GM18519 (cell line): ENCODE data around the gene PHF11.
"Not testable (repeated sequence)": the region's sequence is repeated elsewhere in the genome, so short reads cannot be mapped to it uniquely, and the experiment has no call there.

Experiments used
- ATAC-seq: cut with Tn5 transposase; IDR thresholded peaks from one replicate; pipeline ENCODE4 v1.9.1; 2021; ENCODE audit warnings: mild to moderate bottlenecking, moderate library complexity; ENCODE audit not compliant: unreplicated experiment, low FRiP score

Gene PHF11

DNA sequence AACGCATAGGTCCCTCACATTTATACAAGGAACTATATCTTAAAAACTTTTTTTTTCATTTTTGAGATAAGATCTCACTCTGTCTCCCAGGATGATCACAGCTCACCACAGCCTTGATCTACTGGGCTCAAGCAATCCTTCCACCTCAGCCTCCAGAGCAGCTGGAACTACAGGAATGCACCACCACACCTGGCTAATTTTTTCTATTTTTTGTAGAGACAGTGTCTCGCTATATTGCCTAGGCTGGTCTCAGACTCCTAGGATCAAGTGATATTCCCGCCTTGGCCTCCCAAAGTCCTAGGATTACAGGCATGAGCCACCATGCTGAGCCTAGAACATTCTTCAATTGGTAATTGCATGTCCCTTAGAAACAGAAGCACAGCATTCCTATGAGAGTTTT is 47.9 kb downstream of the PHF11 start:
- no peak for ATAC-seq

DNA sequence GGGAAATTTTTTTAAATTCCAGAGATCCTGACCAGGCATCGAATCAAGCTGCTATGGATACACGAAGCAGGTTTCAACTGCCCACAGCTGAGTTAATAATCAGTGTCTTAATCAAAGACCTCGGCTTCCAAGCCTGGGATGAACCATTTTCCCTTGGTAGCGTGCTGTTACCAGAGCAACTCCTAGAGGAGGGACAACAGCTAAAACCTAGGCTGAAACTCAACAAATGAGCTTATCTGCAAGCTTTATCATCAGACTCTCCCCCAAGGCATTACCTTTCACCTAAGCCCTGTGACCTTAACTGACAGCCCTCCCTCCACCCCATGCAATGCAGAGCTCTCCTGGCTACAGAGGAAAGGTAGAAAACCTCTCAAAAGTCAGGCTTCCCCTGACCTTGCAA is 49.9 kb downstream of the PHF11 start:
- ATAC-seq: no peak

DNA sequence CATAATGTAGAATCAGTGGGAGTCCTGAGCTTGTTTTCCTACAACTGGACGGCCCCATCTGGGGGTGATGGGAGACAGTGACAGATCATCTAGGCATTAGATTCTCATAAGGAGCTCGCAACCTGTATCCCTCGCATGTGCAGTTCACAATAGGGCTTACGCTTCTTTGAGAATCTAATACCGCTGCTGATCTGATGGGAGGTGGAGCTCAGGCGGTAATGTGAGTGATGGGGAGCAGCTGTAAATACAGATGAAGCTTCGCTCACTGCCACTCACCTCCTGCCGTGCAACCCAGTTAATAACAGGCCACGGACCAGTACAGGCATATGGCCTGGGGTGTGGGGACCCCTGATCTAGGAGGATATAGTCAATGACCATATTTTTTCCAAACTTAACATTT is 50.8 kb downstream of the PHF11 start:
- ATAC-seq: no peak

DNA sequence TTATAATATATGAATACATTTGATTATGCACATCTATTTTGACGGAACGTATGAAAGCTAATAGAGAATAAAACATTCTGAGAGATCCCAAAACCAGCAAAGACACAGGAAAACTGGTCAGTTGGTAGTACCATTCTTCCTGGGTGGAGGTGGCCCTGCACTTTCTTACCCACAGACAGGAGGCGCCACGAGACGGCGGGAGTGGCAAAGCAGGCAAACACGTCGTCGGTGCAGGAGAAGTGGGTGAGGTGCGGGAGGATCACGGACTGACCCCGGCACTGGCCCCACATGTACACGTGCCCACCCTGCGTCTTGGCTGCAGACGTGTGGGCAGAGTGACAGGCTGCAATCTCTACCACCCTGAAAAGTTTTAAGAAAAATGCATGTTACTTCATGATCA is 53.5 kb downstream of the PHF11 start:
- no peak for ATAC-seq

- ATAC-seq: no peak
Observed at GRCh38 chr13:49550942-49551644, 55.3 kb downstream of the PHF11 start.

DNA sequence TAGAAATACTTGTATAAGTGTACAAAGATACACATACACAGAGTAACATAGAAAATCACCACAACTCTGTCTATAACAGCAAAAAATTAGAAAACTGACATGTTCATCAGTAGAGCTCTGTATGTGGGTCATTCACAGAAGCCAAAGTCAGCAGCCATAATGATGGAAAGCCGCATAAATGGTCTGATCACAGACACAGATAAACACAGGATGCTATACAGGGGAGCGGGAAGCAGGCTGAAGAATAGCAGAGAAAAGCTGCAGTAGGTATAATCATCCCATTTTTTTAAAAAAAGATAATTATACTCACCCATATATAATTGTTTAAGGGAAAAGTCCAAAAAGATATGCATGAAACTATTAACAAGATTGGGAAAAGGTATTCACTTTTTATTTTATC is 58.1 kb downstream of the PHF11 start:
- ATAC-seq: no peak

- no peak for ATAC-seq
Observed at GRCh38 chr13:49554387-49554786, 58.6 kb downstream of the PHF11 start.

DNA sequence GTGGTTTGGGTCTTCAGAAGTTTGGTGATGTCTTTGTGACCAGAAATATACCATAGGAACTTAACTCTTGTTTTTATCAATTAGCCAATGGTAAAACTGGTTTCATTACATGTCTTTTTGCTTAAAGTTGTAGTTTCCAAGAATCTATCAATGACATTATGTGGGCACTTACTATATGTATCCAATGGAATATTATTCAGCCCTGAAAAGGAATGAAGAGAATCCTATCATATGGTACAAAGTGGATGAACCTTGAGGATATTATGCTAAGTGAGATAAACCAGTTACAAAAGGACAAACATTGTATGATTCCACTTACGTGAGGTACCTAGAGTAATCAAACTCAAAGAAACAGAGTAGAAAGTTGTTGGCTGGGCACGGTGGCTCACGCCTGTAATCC is 63.3 kb downstream of the PHF11 start:
- no peak for ATAC-seq

DNA sequence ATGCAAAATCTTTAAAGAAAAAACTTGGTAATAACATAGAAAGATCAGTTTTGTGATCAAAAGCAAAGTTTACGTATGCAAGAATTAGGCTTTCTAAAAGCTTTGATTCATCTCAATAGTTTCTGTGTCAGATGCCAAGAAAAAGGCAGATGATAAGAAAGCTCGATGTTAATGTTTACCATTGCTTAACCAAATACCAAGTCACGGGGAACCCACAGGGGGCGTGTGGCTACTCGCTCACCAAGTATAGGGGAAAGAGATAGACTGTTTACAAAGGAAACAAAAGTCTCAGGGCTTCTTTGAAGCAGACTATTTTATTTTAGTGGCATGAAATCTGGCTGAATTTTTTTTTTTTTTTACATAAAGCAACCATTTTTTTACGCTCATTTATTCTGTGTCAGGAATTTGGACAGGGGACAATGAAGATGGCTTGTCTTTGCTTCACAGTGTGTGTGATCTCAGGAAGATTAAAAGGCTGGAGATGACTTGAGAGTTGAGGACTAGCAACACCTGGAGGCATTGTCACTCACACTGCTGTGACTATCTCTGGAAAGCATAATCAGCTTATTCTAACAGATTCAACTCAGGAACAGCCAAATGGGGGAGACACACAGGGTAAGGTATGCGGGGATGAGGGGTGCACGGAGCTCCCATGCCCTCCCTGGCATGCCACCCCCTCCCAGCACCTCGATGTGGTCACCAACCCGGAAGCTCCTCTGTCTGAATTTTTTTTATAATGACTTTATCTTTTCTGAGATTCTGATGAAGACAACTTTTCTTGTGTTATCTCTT is 64.7 kb downstream of the PHF11 start:
- no peak for ATAC-seq

- no peak for ATAC-seq
Observed at GRCh38 chr13:49561062-49561410, 65.3 kb downstream of the PHF11 start.

GRCh38 chr13:49563516-49563915 is 67.8 kb downstream of the PHF11 start:
- no peak for ATAC-seq

GRCh38 chr13:49565461-49565860 is 69.7 kb downstream of the PHF11 start:
- ATAC-seq: not testable (repeated sequence)

DNA sequence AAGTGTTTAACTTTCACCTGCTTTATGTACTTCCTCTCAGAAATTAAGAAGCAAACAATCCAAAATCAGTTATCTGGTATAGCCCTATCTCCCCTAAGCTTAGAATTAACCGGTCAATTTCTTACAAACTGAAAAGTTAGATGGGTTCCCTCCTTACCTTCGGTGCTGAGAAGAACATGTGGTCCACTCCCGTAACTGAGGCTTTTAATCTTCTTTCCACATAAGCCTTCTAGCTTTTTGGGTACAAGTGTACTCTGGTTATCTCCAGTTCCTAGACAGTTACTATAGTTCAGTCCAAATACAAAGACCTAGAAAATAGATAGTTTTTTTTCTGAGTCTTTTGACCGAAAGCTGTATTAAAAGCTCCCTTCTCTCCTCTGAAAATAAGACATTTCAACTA is 70.7 kb downstream of the PHF11 start:
- no peak for ATAC-seq

DNA sequence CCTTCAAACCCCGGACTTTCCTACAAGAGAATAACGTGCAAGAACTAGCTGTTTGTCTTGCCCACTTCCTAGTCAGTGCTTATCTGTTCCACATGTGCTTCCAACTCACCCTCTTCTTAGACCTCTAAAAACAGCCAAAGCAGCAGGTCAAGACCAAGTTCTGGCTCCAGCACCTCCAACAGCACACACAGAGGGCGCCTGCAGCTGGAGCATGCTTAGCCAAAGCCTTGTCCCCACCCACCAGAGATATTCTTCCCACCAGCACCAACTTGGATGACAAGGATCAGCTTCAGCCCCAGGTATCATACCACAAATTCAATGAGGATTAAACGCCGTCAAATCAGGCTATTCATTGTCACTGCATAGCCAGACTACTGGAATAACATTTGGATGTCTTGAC is 71.7 kb downstream of the PHF11 start:
- ATAC-seq: no peak

DNA sequence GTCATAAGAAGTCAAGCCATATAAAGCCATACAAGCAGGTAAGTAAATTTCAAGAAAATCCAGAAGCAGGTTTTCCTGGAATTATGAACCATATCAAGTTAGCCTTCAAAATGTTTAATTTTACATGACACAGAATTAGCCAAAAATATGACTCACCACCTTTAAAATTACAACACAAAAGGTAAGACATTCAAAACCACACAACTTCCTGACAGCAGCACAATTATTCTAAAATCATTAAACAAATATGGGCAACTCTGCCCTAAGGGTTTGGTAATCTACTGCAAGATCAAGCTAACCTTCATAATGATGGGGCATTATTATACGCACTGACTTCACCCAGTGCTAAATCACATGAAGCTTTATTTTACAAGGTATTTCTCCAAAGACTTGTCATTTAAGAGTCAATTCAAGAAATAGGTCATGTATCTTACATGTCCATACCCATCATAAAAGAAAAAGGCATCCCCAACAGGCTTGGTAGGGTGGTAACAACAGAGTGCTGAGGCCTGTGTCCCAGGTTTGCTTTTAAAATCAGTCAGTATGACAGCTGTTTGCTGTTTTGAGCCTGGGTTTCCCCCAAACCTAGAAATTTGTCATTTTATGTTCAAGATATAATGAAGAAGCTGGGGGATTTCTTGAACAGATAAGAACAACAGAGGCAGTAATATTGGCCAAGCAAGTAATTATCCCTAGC is 74.4 kb downstream of the PHF11 start:
- no peak for ATAC-seq

- no peak for ATAC-seq
Observed at GRCh38 chr13:49571299-49572240, 75.8 kb downstream of the PHF11 start.
